Coronary artery (tissue), 2 donors: ENCODE results near the gene TAOK3.

ENCODE experiments used
- DNase-seq: peaks from one replicate; pipeline ENCODE4 v3.0.0-alpha.2; 2017; ENCODE audit warnings: low spot score
- H3K27ac ChIP-seq, 2 donors: fragments of 200-600 bp; sonication (generic); one replicate each; pipeline ENCODE4 v1.5.1; 2016 to 2019
- H3K4me3 ChIP-seq: fragments of 200-600 bp; sonication (generic); 2 replicates; pipeline ENCODE4 v1.5.1; 2016; ENCODE audit warnings: mild to moderate bottlenecking, moderate library complexity
- TF ChIP-seq, protein P1 (sequence below): fragments of 200-600 bp; sonication (generic); IDR thresholded peaks from one replicate; pipeline ENCODE4 v1.5.1; 2019; ENCODE audit warnings: antibody characterized with exemption

Gene TAOK3

GRCh38 chr12:118353721-118354120 lies 19.0 kb downstream of the TAOK3 start:
- no peak for DNase-seq
- no peak overlapping the region for H3K27ac ChIP-seq
- TF ChIP-seq, protein P1, sequence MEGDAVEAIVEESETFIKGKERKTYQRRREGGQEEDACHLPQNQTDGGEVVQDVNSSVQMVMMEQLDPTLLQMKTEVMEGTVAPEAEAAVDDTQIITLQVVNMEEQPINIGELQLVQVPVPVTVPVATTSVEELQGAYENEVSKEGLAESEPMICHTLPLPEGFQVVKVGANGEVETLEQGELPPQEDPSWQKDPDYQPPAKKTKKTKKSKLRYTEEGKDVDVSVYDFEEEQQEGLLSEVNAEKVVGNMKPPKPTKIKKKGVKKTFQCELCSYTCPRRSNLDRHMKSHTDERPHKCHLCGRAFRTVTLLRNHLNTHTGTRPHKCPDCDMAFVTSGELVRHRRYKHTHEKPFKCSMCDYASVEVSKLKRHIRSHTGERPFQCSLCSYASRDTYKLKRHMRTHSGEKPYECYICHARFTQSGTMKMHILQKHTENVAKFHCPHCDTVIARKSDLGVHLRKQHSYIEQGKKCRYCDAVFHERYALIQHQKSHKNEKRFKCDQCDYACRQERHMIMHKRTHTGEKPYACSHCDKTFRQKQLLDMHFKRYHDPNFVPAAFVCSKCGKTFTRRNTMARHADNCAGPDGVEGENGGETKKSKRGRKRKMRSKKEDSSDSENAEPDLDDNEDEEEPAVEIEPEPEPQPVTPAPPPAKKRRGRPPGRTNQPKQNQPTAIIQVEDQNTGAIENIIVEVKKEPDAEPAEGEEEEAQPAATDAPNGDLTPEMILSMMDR: no peak
- H3K4me3 ChIP-seq: no peak overlapping the region

DNA sequence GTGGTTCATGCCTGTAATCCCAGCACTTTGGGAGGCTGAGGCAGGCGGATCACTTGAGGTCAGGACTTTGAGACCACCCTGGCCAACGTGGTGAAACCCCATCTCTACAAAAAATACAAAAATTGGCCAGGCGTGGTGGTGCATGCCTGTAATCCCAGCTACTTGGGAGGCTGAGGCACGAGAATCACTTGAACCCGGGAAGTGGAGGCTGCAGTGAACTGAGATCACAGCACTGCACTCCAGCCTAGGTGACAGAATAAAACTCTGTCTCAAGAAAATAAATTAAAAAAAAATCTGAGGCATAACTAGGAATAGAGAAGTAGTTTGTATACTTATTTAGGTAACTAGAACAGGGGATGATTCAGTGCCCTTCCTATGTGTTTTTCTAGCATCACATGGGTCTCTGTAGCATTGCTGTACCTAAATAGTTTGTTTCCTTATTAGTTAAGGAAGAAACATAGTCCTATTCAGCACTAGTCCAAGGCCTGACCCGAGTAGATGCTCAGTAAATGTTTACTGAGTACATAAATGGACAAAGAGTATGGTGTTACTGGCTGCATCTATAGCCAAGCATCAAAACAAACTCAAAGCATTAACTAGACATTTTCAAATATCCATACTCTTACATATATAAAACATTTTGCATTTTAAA lies 21.7 kb downstream of the TAOK3 start:
- no peak overlapping the region for H3K4me3 ChIP-seq
- no peak for DNase-seq
- TF ChIP-seq, protein P1: no peak
- H3K27ac ChIP-seq: no peak overlapping the region

- Histone ChIP-seq H3K4me3 (no peak overlapping the region), H3K27ac (no peak overlapping the region)
- TF ChIP-seq, protein P1: no peak
- DNase-seq: no peak
Measured at GRCh38 chr12:118347916-118348315, 24.8 kb downstream of the TAOK3 start.

DNA sequence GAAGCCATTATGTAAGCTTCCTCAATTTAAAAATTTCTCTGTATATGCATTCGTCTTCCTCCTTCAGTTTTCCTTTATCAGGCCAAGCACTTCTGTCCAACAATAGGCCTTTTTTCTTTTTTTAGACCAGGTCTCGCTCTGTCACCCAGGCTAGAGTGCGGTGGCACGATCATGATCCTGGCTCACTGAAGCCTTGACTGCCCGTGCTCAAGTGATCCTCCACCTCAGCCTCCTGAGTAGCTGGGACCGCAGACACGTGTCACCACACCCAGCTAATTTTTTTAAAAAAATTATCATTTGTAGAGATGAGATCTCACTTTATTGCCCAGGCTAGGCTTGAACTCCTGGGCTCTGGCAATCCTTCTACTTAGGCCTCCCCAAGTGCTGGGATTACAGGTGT lies 25.8 kb downstream of the TAOK3 start:
- Histone ChIP-seq H3K4me3 (no peak overlapping the region), H3K27ac (no peak overlapping the region)
- TF ChIP-seq, protein P1: no peak
- no peak for DNase-seq

DNA sequence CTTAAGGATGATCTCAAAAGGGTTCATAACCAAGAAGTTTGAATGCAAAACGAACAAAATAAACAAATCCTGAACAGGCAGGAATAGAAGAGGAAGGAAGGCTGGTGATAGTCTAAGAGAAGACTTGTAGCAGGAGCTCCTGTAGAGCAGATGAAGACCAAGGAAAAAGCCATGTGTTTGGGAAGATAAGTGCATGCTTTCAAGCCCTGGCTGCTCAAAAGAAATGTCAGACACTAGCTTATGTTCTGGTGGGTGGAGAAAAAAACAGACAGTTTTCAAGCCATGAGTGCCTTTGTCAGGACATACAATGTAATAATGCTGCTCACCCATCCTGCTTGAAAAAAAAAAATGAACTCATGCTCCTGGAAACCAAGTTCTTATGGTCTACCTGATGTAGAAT lies 27.4 kb downstream of the TAOK3 start:
- no peak overlapping the region for H3K27ac ChIP-seq

GRCh38 chr12:118344829-118345228 lies 27.9 kb downstream of the TAOK3 start:
- DNase-seq: no peak
- H3K27ac ChIP-seq: no peak overlapping the region
- TF ChIP-seq, protein P1: no peak
- no peak overlapping the region for H3K4me3 ChIP-seq

More for the DNA sequence above, 27.4 kb downstream of the TAOK3 start:
- no peak overlapping the region for H3K4me3 ChIP-seq
- TF ChIP-seq, protein P1: no peak
- no peak for DNase-seq

DNA sequence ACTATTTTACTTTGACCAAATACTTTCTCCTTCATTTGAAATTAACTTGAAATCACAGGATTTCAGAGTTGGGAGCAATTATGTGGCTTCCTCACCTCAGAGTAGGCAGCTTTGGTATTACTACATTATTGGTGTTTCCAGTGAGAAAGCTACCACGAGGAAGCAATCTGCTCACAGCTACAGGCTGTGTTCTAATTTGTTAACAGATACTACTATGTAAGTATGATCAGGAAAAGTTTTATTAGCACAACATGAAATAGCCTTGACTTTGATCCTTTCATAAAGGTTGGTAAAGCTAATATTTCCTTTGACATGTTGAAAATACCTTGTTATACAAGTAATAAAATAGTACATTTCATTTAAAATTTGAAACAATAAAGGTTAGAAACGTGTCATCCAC lies 30.6 kb downstream of the TAOK3 start:
- no peak for DNase-seq
- no peak overlapping the region for H3K4me3 ChIP-seq
- TF ChIP-seq, protein P1: no peak
- H3K27ac ChIP-seq: no peak overlapping the region
